ENCODE measurements around the gene CATSPER4.
"Not testable (repeated sequence)": the region's sequence is repeated elsewhere in the genome, so short reads cannot be mapped to it uniquely, and the experiment has no call there.

The CATSPER4 gene

GRCh38 chr1:26197301-26197700 is 6.9 kb downstream of the CATSPER4 start:
- no peak for DNase-seq

GRCh38 chr1:26197813-26198212 is 7.4 kb downstream of the CATSPER4 start:
- no peak for DNase-seq

- no peak for DNase-seq
Measured at GRCh38 chr1:26200413-26200812, 10.0 kb downstream of the CATSPER4 start.

GRCh38 chr1:26203642-26204318 is 13.4 kb downstream of the CATSPER4 start:
- DNase-seq: no peak

GRCh38 chr1:26210147-26210870 is 19.9 kb downstream of the CATSPER4 start:
- no peak for DNase-seq

- no peak for DNase-seq
Measured at GRCh38 chr1:26212726-26213125, 22.3 kb downstream of the CATSPER4 start.

GRCh38 chr1:26213335-26213905 is 23.0 kb downstream of the CATSPER4 start:
- DNase-seq: no peak

GRCh38 chr1:26215246-26215645 is 24.8 kb downstream of the CATSPER4 start:
- DNase-seq: no peak

- DNase-seq: no peak
Measured at GRCh38 chr1:26218906-26219494, 28.6 kb downstream of the CATSPER4 start.

- no peak for DNase-seq
Measured at GRCh38 chr1:26220199-26220912, 30.0 kb downstream of the CATSPER4 start.

- no peak for DNase-seq
Measured at GRCh38 chr1:26221094-26221493, 30.7 kb downstream of the CATSPER4 start.

GRCh38 chr1:26224606-26225005 is 34.2 kb downstream of the CATSPER4 start:
- no peak for DNase-seq

- DNase-seq: peak; percentile 25
Measured at GRCh38 chr1:26225033-26225831, 34.8 kb downstream of the CATSPER4 start.

- not testable (repeated sequence) for DNase-seq
Measured at GRCh38 chr1:26230682-26231081, 40.3 kb downstream of the CATSPER4 start.

- DNase-seq: peak; percentile 96
Measured at GRCh38 chr1:26233903-26234643, 43.7 kb downstream of the CATSPER4 start, which contains the start of gene CEP85. CEP85 (plus strand) TSS chr1:26234200; CDS start chr1:26239784, 5,584 bp downstream.

GRCh38 chr1:26234644-26235370 is 44.4 kb downstream of the CATSPER4 start:
- DNase-seq: peak; percentile 19

- DNase-seq: no peak
Measured at GRCh38 chr1:26237230-26237966, 47.0 kb downstream of the CATSPER4 start.

- no peak for DNase-seq
Measured at GRCh38 chr1:26239936-26240335, 49.5 kb downstream of the CATSPER4 start.

Measured in CD4-positive, alpha-beta T cell treated with Interleukin-4 for 4 hours (primary cell).